Hepatic stellate cell (primary cell): ENCODE results near the gene DUSP22.

ENCODE experiments used
- DNase-seq: peaks from one replicate; pipeline ENCODE4 v3.0.0; 2011; ENCODE audit warnings: low spot score

Gene DUSP22

DNA sequence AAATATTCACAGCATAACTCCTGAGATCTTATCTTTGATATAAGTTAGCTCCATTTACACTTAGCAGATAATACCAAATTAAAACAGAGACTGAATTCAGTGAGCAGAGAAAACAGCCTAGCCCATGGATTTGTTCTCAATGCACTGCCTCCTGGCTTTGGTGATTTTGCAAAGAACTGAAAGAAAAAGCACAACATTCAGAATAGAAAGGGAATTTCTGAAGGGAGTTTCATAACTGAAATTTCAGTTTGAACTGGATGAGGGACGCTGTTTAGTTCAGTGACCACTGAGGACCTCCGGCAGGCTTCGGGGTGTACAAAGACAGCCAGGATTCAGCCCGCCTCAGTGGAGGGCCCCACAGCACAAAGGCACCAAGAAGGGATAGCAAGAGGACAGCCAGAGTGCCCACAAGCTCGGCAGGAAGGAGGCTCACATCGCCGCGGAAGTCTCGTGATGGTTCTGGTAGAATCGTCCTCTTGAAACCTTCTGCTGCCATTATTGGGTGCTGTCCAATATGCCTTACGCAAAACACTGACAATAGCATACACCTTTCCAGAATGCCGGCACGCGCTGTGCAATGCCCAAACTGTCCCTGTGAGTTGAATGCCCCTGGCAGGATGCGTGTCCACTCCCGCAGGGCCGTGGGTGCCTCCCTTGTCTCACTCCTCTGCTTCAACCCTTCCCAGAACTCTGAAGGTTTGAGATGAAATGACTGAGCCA, 89.6 kb downstream of the DUSP22 start:
- DNase-seq = no peak

DNA sequence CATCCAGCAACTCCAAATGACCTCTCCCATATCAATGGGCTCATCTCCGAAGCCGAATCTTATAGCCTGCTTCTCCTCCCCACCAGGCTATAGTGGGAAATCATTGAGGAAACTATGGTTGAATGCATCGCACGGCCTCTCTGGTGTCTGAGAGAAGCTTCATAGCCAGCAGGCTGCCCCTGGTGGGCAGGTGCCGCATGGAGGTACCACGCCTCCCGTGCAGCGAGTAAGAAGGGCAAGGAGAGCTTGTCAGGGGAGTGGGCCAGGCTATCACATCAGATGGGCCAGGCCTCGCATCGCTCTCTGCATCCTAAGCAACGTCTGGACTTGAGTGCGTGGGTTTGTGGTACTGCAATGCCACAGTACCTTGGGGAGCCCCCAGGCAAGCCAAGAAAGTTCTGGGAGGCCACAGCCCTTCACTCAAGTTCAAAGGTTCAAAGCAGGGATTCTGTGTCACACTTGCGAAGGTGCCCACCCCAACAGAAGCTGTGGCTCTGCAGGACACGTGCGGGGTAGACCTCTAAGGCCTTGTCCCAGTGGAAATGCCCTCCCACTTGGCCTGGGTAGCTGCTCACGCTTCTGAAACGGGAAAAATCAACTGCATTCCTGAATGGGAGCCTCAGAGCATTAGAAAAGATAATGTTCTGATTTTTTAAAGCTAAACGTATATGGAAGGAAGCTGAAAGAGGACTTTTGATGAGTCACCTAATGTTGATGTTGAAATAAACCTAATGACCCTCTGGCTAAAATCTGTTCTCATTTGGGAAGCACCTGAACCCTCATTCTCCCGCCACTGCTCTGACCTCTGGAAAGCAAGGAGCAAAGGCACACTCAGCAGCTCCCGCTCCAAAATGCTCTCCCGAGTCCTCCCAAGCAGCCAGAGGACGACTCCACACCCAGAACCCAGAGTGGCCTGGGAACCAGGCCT, 90.9 kb downstream of the DUSP22 start:
- no peak for DNase-seq

DNA sequence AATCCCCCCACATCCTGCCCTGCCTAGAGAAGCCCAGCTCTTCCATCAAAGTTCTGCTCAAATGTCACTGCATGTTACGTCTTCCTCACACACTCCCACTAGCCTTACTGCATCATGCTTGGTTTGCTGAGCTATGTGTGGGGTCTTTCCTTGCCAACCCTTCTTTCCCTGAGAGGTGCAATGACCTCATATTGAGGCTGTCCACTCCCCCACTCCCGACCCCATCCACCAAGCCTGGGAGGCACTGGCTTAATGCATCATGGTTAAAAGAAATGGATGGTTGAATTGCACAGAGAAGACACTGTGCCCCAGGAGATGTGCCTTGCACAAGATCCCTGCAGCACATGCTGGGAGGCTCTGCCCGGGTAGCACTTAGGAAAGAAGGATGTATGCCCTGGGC, 91.6 kb downstream of the DUSP22 start:
- no peak for DNase-seq

DNA sequence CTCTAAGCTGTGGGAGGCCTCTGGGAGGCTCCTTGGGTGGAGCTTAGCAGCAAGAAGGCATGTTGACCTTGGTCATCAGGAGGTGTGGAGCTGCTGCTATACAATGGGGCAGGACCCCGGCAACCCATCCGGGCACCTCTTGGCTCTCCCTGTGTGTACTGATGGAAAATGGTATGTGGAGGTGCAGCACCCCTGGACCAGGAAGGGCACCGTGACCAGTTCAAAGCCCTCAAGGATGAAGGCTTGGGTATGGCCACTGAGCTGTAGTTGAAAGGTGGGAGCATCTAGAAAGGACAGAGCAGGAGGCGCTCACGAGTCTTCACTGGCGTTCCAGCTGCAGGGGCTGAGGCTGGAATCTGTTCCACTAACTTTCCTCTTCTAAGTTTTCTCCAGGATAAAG, 92.6 kb downstream of the DUSP22 start:
- no peak for DNase-seq

DNA sequence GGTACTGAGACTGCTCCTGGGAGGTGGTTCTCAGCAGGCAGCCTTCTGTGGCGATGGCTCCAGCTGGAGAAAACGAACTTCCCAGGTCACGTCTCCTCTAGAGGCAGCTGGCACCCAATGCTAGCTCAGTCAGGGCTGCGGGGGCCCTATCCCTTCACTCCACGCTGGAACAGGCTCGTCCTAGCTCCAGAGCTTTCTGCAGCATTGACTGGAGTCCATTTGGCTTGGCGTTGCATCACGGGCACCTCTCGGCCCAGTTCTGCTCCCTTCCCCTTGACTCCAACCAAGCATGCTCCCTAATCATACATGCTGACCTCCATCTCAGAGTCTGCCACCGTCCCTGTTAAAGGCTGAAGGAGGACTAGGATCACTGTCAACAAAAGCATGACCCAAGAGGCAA, 93.3 kb downstream of the DUSP22 start:
- no peak for DNase-seq

DNA sequence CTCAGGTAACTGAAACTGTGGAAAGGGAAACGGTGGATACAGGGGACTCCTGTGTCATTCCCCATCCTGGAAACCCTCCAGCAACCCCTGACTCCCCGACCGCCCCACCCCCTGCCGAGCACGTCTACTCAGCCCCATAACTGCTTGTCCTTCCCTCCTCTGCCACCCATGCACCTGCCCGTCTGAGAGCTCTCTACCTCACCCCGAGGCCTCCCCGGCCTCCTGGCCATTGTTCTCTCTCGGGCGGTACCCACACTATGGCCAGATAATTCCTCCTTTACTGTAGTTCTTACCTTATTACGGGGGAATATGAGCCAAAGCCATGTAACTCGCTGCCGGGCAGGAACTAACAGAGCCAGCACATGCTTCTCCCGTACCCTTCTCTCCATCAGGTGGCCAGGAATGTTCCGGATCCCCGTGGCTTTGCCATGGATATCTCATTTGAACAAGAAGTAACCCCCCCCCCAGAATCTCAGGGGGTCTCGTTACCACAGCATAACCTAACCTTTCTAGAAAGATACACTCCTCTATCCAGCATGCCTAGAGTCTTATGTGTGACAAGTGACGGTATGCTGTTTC, 94.5 kb downstream of the DUSP22 start:
- no peak for DNase-seq

DNA sequence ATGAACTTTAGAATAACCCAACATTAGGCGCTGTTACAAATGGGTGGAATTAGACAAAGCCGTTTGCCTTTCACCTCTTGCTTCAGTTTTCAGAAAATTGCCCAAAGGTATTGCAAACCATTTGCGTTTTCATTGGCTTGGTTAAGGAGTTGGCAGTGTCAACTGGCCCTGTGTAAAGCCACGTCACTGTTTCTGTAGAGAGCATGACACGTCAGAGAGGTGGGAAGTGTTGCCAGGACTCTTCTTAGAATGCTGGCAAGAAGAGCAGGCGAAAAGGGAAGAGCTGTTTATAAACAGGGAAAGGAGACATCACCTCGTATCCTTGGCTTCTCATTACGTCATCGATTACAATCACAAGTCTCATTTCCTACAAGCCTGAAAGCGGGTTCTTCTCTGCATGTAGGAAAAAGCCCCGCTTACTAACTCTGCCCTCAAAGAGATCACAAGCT, 95.0 kb downstream of the DUSP22 start:
- no peak for DNase-seq

DNA sequence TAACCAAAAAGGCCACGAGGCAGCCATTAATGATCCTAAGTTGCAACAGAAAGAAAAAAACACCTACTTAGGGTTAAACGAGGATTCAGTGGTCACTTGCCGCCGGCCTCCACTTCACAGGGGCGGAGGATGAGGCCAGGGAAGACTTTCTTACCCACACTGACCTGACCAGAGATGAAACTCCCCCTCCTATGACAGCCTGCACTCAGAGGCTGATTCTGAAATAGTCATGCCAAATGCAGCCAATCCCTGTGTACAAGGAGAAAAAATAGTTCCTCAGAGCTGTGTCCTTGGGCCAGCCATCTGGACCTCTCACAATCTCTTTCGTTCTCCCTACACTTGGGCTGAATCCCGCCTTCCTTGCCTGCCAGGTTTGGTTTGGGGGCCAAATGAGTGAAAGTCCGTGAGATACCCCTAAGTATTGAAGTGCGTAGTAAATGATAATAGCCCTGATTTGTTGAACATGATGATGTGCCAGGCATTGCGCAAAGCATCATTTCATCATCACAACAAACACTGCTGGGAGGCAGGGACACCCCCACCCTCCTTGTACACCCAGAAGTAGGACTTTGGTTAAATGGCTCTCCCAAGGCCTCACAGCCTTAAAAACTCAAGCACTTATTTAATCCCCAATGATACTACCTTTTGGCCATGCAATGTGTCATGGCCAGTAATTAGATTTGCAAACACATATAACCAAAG, 96.1 kb downstream of the DUSP22 start:
- DNase-seq = no peak

DNA sequence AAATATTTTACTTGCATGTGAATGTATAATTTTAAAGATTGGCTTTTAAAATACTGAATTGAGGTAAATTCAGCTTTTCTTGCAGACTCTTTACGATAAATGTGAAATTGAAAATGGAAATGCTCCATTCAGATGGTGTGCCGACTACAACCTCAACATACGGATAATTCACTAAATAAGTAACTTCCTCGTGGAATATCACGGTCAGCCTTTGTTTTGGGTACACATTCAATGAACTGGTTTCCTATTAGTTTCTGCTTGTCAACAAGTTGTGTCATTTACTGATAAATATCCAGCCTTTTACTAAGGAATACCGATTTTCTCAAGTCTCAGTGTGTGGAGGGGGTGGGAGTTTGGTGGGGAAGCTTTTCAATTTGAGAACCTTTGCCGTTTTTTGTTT, 96.9 kb downstream of the DUSP22 start:
- no peak for DNase-seq

DNA sequence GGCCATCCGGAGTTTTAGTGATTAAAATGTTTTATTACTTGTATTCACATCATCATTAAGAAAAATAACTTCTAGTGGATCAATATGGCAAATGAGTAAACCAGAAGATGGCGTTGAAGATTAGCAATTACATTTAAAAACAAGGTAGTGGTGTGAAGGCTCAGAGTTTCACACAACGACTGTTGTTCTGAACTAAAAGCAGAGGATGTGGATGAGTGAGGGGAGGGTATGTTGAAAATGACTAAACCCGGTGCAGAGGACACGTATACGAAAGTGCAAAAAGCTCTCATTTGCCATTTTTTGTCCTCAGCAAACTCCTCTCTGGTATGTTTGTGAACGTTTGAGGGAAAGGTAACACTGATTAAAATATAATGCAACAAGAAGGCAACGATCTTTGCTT, 97.3 kb downstream of the DUSP22 start:
- no peak for DNase-seq

DNA sequence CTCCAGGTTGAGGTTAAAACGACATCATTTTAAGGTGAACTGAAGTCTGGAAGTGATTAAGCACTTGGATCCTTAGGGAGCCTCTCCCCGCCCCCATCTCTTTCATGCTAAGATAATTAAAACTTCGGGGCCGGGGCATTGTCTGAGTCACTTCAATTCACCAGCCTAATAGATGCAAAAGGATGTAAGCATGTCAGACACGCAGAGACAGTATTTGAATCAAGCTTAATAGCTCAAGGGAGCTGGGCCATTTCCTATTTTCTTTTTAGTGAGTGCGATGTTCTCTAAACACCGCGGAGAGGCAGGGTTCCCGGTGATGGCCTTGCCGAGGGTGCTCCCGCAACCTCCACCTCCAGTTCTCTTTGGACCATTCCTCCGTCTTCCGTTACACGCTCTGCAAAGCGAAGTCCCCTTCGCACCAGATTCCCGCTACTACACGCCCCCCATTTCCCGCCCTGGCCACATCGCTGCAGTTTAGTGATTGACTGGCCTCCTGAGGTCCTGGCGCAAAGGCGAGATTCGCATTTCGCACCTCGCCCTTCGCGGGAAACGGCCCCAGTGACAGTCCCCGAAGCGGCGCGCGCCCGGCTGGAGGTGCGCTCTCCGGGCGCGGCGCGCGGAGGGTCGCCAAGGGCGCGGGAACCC, 98.7 kb downstream of the DUSP22 start:
- no peak for DNase-seq

DNA sequence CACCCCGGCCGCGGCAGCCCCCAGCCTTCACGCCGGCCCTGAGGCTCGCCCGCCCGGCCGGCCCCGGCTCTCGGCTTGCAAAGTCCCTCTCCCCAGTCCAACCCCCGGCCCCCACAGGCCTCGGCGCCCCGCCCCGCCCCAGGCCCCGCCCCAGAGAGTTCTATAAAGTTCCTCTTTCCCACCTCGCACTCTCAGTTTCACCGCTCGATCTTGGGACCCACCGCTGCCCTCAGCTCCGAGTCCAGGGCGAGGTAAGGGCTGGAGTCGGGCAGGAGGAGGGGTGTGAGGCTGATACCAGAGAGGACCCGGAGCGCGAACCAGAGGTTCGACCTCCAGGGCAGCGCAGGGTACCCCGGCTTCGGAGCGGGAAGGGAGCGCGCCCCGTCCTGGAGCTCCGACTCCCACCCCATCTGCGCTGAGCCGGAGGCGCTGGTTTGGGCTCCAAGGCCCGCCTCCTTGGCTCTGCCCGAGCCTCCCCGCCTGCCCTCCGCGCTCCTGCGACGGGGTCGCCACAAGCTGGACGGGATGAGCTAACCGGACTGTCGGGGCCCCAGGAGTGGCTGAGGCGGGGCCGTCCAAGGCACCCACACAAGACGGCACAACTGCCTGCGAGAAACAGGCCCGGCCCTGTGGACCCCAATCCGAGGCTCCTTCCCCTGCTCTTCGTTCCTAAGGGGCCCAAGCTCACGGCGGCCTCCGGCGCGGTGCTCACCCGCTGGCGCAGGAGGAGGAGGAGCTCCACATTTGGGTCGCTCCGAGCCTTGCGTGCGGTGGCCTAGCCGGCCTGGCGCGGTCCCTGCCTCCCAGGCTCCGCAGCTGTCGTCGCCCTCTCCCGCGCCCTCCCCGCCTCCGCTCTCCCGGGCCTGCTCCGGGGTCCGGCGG, 99.5 kb downstream of the DUSP22 start, which contains the start of gene IRF4:
Gene IRF4 (plus strand): TSS at position 194 of the 882 bp plus-strand sequence. CDS start 1,401 bp downstream, outside the sequence.
- no peak for DNase-seq

DNA sequence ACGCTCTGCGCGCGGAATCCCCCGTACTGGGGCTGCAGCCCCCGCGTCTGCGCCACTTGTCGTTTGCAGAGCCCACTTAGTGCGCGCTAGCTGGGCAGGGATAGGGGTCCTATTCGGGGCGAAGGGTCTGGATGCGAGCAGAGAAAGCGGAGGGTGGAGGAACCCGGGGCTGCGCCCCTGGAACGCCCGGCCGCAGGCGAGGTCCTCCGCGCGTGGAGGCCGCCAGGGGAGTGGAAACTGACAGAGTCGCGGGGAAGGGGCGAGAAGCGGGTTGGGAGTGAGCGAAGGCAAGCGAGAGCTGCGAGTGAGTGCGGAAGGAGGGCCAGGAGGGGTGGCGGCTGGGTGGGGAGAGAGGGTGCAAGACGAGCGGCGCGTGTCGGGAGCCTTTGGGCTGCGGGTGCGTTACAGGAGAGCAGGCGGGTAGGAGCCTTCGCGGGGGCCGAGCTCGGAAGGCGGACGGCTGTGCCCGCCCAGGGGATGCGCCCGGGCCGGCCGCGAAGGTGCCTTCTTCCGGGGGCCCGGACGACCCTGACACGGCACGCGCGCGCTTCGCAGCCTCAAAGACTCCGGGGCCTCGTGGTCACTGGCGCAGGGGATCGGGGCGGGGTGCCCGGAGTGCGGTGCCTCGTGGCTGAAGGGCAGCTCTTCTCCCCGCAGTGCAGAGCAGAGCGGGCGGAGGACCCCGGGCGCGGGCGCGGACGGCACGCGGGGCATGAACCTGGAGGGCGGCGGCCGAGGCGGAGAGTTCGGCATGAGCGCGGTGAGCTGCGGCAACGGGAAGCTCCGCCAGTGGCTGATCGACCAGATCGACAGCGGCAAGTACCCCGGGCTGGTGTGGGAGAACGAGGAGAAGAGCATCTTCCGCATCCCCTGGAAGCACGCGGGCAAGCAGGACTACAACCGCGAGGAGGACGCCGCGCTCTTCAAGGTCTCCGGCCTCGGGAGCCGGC, 100.4 kb downstream of the DUSP22 start:
- no peak for DNase-seq

DNA sequence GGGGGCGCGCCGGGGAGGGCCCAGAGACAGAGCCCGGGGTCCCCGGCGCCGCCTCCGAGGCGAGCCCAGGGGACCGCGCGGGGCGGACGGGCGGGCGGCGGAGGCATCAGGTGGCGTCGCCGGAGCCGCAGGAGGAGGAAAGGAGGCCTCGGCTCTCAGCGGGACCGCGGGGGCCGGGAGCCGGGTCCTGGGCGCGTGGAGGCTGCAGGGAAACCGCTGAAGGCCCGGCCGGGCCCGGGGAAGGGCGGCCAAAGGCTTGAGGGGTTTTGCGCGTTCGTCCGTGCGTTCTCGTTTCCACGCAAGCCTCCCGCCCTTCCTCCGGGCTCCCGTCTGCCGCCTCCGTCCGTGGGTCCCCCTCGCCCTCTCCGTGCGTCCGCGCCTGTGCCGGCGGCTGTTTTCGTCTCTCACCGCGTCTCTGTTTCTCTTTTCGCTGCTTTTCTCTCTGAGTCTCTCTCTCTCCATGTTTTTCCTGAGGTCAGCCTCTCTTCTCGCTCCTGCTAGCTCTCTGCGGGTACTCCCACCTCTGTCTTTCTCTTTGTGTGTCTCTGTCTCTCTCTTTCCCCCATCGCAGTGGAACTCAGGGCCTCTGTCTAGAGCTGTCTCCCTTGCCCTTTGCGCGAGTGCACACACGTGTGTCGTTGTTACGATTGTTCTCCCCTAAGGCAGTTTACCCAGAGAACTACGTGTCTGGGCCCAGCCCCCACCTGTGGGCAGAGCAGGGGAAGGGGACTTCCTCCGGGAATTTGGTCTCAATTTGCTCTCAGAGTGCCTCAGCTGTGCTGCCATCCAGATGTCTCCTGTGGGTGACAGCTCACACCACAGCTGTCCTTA, 101.3 kb downstream of the DUSP22 start:
- DNase-seq = no peak

DNA sequence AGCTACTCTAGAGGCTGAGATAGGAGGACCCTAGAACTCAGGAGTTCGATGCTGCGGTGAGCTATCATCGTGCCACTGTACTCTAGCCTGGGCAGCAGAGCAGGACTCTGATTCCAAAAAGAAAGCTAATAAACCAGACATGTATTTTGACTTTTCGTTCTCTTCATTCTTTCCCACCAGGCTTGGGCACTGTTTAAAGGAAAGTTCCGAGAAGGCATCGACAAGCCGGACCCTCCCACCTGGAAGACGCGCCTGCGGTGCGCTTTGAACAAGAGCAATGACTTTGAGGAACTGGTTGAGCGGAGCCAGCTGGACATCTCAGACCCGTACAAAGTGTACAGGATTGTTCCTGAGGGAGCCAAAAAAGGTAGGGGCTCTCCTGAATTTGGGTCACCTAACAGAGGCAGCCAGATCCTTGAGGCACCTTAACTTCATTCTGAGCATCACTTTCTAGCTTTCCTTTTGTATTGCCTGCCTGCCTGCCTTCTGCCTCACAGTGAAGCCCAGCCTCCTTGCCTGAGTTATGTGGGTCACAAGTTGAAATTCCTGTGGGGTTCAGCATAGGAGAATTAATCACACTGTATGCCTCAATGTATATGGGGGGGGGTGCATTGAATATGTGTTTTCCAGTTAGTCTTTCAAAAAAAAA, 102.5 kb downstream of the DUSP22 start:
- no peak for DNase-seq

DNA sequence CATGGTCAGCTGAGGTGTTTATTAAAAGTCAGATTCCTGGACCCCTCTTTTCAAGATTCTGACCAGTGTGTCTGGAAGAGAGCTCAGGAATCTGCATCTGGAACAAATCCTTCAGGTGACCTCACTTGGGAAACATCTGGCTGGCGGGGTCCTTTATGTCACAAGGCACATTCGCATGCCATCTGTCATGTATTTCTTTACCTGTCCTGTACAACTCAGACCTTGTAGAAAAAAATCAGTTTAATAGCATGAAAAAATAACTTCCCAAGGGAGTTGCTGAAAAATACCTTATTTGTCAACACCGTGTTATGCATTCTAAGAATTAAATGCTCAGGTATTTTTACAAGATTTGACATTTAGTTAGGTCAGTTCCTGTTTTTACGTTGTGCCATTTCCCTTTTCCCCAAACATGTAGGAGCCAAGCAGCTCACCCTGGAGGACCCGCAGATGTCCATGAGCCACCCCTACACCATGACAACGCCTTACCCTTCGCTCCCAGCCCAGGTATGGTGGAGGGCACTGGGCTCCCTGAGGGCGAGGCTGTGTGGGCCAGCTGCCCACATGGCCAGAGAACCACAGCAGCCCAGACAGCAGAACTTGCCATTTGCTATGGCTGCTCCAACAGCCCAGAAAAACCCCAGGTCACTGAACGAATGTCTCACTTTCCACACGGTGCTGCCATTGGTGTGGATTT, 103.3 kb downstream of the DUSP22 start:
- no peak for DNase-seq

DNA sequence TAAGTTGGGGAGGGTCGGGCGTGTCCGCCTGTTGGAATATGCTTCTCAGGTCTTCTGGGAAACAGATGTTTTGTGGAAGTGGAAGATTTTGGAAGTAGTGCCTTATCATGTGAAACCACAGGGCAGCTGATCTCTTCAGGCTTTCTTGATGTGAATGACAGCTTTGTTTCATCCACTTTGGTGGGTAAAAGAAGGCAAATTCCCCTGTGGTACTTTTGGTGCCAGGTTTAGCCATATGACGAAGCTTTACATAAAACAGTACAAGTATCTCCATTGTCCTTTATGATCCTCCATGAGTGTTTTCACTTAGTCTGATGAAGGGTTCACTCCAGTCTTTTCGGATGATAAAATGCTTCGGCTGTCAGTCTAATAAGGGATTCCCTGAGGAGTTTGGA, 103.8 kb downstream of the DUSP22 start:
- no peak for DNase-seq
